ENCODE measurements around the gene NOP9.

GRCh38 chr14:24262821-24263733, 36.6 kb upstream of the NOP9 start, which contains the start of gene TGM1:
- TF ChIP-seq EZH2phosphoT487 (IDR thresholded peaks at IDR 0.05; ENCODE audit: borderline replicate concordance, low read length): no peak
- no peak for TF ChIP-seq CTCF (IDR thresholded peaks at IDR 0.05; ENCODE audit: low read depth, low read length, poor library complexity, severe bottlenecking)
